K562 (cell line): Measurements from ENCODE around the gene TNPO2. TPM values are rescaled to one million over a fixed set of nuclear protein-coding genes. Genes with fewer than 3 reads are reported as not detected.

Experiments used
- CSDE1 ChIP-seq, 2 experiments: fragments of 450-650 bp; IDR thresholded peaks; 2 replicates each; pipeline ENCODE4 v1.6.1; 2016; ENCODE audit warnings: mild to moderate bottlenecking in 1 of 2
- FOXA3 ChIP-seq, 2 experiments: fragments of 450-650 bp in 1 of 2; sonication (generic) in 1 of 2; formaldehyde crosslinking; IDR thresholded peaks in 1 of 2; conservative IDR thresholded peaks in 1 of 2; 2 replicates each; pipeline versions ENCODE4 v1.4.0 to v1.8.0; 2020 to 2022; ENCODE audit warnings: mild to moderate bottlenecking in 2 of 2, missing genetic modification reagents in 1 of 2
- GABPB1 ChIP-seq: sonication (generic); formaldehyde crosslinking; IDR thresholded peaks from 2 replicates; pipeline ENCODE4 v1.8.0; 2022; ENCODE audit warnings: mild to moderate bottlenecking, missing genetic modification reagents
- KDM4B ChIP-seq, 2 experiments: fragments of 450-650 bp in 1 of 2; sonication (generic) in 1 of 2; IDR thresholded peaks; 2 replicates each; pipeline ENCODE4 v1.6.1; 2016 to 2017; ENCODE audit warnings: borderline replicate concordance in 2 of 2, antibody characterized with exemption in 1 of 2, low read depth in 1 of 2, mild to moderate bottlenecking in 1 of 2
- PHF20 ChIP-seq: fragments of 450-650 bp; IDR thresholded peaks from 2 replicates; pipeline ENCODE4 v1.6.1; 2018; ENCODE audit not compliant: partially characterized antibody
- POLR2A ChIP-seq: fragments of 450-650 bp; conservative IDR thresholded peaks from 2 replicates; pipeline ENCODE4 v1.6.1; 2016
- RHOXF2B ChIP-seq: fragments of 250-450 bp; sonication (Bioruptor Pico); conservative IDR thresholded peaks from 2 replicates; pipeline ENCODE4 v1.5.1; 2021
- SAP30 ChIP-seq: fragments of 200-600 bp; sonication (generic); IDR thresholded peaks from 2 replicates; pipeline ENCODE4 v1.6.1; 2012; ENCODE audit warnings: borderline replicate concordance, low read depth, mild to moderate bottlenecking, moderate library complexity, low read length, control low read depth, inconsistent platforms; ENCODE audit not compliant: insufficient read depth, poor library complexity, severe bottlenecking
- SMAD4 ChIP-seq: fragments of 250-450 bp; sonication (Bioruptor Pico); conservative IDR thresholded peaks from 2 replicates; pipeline ENCODE4 v1.8.0; 2021; ENCODE audit warnings: inconsistent platforms, mild to moderate bottlenecking, moderate library complexity
- ZNF780A ChIP-seq: fragments of 250-450 bp; sonication (Bioruptor Pico); IDR thresholded peaks from 2 replicates; pipeline ENCODE4 v1.5.0; 2021; ENCODE audit warnings: mild to moderate bottlenecking
- polyA plus RNA-seq, 8 experiments: library from polyadenylated mRNA; depleted of rRNA in 4 of 8; stranded (reverse) in 5 of 8; unstranded in 3 of 8; fragments of >200 nt; fragmentation: Nextera tagmentation in 2 of 8; fragmentation: Illumina TruSeq in 1 of 8; extraction: Ambion mirVana in 2 of 8; extraction: Trizol in 1 of 8; gene quantifications; 2 replicates each; pipeline versions ENCODE4 v1.2.1 to v1.2.3, GENCODE V29; 2011 to 2014; ENCODE audit warnings: inconsistent platforms in 1 of 8, missing spikeins in 1 of 8
- total RNA-seq, 7 experiments: library from RNA; depleted of rRNA in 6 of 7; stranded (reverse); fragments of >200 nt in 6 of 7; fragmentation: Illumina TruSeq in 2 of 7; extraction: Trizol in 2 of 7; gene quantifications; 2 replicates each; pipeline versions ENCODE4 v1.2.1 to v1.2.3, GENCODE V29; 2011 to 2021; ENCODE audit warnings: low replicate concordance in 1 of 7
- TF ChIP-seq, protein P1 (sequence below): sonication (generic); formaldehyde crosslinking; IDR thresholded peaks from 2 replicates; pipeline ENCODE4 v1.8.0; 2022; ENCODE audit warnings: mild to moderate bottlenecking, missing genetic modification reagents
- TF ChIP-seq, protein P2 (sequence below): fragments of 450-650 bp; formaldehyde crosslinking; IDR thresholded peaks from 2 replicates; pipeline ENCODE4 v1.4.0; 2020; ENCODE audit warnings: mild to moderate bottlenecking
- TF ChIP-seq, protein P3 (sequence below): sonication (generic); formaldehyde crosslinking; IDR thresholded peaks from 2 replicates; pipeline ENCODE4 v1.8.0; 2023; ENCODE audit warnings: mild to moderate bottlenecking, missing genetic modification reagents
- TF ChIP-seq, protein P4 (sequence below), 3 experiments: fragments of 200-800 bp in 1 of 3; fragments of 250-450 bp in 1 of 3; fragments of 450-650 bp in 1 of 3; sonication (Bioruptor Pico) in 1 of 3; sonication (Bioruptor generic) in 1 of 3; formaldehyde crosslinking in 1 of 3; IDR thresholded peaks; 2 replicates each; pipeline versions ENCODE4 v1.6.1 to v1.8.0; 2016 to 2022; ENCODE audit warnings: mild to moderate bottlenecking in 2 of 3, missing genetic modification characterization in 2 of 3, missing compliant biosample characterization in 1 of 3, moderate library complexity in 1 of 3

The TNPO2 gene
- total and polyA plus RNA-seq, 9 of the 15 experiments (the other 6 are each of a cell fraction or from before 2014, with no cell fraction given), result 6.0 to 126 (median 53.8) TPM

DNA sequence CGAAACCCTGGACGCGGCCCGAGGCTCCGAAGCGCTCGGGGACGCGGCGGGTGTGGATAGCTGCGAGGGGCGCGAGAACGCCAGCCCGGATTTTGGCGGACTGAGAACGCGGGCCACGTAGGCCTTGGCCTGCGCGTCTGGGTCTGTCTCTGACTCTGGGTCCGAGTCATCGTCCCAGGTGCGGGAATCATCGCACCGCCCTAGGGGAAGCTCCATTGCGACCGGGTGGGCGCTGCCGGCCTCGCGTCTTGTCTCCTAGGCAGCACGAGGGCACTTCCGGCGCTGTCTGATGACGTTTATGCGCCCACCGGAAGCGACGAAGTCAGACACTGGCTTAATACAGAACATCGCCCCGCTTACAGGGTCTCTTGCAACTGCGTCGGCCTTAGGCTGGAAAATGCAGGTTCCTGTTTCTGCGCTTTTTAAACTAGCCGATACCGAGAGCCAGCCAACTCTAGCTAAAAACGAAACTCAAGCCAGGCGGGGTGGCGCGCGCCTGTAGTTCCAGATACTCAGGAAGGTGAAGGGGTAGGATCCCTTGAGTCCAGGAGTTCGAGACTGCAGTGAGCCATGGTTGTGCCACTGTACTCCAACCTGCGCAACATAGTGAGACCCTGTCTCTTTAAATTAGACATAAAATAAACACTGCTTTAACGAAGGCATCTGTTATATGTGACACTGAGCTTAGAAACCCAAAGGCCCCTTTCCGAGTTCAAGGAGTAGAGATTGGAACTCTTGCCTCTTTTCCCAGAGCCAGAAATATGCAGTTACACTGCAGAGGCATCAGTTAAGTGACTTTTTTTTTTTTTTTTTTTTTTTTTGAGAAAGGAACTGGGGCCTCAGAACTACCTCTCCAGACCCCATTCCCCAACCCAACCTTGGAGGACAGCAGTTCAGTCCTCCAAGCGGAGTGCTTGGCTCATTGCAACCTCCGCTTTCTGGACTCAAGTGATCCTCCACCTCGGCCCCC is 27.1 kb downstream of the TNPO2 start, which contains the start of gene FBXW9 (continued):
- TF ChIP-seq, protein P1, sequence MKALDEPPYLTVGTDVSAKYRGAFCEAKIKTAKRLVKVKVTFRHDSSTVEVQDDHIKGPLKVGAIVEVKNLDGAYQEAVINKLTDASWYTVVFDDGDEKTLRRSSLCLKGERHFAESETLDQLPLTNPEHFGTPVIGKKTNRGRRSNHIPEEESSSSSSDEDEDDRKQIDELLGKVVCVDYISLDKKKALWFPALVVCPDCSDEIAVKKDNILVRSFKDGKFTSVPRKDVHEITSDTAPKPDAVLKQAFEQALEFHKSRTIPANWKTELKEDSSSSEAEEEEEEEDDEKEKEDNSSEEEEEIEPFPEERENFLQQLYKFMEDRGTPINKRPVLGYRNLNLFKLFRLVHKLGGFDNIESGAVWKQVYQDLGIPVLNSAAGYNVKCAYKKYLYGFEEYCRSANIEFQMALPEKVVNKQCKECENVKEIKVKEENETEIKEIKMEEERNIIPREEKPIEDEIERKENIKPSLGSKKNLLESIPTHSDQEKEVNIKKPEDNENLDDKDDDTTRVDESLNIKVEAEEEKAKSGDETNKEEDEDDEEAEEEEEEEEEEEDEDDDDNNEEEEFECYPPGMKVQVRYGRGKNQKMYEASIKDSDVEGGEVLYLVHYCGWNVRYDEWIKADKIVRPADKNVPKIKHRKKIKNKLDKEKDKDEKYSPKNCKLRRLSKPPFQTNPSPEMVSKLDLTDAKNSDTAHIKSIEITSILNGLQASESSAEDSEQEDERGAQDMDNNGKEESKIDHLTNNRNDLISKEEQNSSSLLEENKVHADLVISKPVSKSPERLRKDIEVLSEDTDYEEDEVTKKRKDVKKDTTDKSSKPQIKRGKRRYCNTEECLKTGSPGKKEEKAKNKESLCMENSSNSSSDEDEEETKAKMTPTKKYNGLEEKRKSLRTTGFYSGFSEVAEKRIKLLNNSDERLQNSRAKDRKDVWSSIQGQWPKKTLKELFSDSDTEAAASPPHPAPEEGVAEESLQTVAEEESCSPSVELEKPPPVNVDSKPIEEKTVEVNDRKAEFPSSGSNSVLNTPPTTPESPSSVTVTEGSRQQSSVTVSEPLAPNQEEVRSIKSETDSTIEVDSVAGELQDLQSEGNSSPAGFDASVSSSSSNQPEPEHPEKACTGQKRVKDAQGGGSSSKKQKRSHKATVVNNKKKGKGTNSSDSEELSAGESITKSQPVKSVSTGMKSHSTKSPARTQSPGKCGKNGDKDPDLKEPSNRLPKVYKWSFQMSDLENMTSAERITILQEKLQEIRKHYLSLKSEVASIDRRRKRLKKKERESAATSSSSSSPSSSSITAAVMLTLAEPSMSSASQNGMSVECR (CRISPR knock-in tag), result peak; percentile 98
- peak; percentile 99 for TF ChIP-seq SAP30
- TF ChIP-seq, protein P2, sequence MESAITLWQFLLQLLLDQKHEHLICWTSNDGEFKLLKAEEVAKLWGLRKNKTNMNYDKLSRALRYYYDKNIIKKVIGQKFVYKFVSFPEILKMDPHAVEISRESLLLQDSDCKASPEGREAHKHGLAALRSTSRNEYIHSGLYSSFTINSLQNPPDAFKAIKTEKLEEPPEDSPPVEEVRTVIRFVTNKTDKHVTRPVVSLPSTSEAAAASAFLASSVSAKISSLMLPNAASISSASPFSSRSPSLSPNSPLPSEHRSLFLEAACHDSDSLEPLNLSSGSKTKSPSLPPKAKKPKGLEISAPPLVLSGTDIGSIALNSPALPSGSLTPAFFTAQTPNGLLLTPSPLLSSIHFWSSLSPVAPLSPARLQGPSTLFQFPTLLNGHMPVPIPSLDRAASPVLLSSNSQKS (CRISPR knock-in tag), result no peak
- TF ChIP-seq ZNF780A (CRISPR knock-in tag), result 0 out of 2 replicates have a peak, but pooled peaks have one; percentile 9
- no peak for TF ChIP-seq SMAD4 (CRISPR knock-in tag)
- TF ChIP-seq FOXA3 (CRISPR knock-in tag; conservative IDR thresholded peaks at IDR 0.05 in 1 of 2, IDR thresholded peaks at IDR 0.05 in 1 of 2), result 0 out of 4 replicates have a peak, but pooled peaks of 1 of the 2 experiments have one; percentile 22
- TF ChIP-seq PHF20, result peak; percentile 95
- TF ChIP-seq POLR2A, result peak; percentile 85
- TF ChIP-seq, protein P3, sequence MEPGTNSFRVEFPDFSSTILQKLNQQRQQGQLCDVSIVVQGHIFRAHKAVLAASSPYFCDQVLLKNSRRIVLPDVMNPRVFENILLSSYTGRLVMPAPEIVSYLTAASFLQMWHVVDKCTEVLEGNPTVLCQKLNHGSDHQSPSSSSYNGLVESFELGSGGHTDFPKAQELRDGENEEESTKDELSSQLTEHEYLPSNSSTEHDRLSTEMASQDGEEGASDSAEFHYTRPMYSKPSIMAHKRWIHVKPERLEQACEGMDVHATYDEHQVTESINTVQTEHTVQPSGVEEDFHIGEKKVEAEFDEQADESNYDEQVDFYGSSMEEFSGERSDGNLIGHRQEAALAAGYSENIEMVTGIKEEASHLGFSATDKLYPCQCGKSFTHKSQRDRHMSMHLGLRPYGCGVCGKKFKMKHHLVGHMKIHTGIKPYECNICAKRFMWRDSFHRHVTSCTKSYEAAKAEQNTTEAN (CRISPR knock-in tag), result no peak
- 0 out of 2 replicates have a peak, but pooled peaks have one; percentile 14 for TF ChIP-seq RHOXF2B (CRISPR knock-in tag)
- peak in 1 of 2 experiments; percentile 37; a peak in 1 of 4 replicates for TF ChIP-seq KDM4B (IDR thresholded peaks at IDR 0.05; ENCODE audit: borderline replicate concordance in 2 of 2, low read depth in 1 of 2)
- TF ChIP-seq, protein P4, sequence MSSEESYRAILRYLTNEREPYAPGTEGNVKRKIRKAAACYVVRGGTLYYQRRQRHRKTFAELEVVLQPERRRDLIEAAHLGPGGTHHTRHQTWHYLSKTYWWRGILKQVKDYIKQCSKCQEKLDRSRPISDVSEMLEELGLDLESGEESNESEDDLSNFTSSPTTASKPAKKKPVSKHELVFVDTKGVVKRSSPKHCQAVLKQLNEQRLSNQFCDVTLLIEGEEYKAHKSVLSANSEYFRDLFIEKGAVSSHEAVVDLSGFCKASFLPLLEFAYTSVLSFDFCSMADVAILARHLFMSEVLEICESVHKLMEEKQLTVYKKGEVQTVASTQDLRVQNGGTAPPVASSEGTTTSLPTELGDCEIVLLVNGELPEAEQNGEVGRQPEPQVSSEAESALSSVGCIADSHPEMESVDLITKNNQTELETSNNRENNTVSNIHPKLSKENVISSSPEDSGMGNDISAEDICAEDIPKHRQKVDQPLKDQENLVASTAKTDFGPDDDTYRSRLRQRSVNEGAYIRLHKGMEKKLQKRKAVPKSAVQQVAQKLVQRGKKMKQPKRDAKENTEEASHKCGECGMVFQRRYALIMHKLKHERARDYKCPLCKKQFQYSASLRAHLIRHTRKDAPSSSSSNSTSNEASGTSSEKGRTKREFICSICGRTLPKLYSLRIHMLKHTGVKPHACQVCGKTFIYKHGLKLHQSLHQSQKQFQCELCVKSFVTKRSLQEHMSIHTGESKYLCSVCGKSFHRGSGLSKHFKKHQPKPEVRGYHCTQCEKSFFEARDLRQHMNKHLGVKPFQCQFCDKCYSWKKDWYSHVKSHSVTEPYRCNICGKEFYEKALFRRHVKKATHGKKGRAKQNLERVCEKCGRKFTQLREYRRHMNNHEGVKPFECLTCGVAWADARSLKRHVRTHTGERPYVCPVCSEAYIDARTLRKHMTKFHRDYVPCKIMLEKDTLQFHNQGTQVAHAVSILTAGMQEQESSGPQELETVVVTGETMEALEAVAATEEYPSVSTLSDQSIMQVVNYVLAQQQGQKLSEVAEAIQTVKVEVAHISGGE (CRISPR knock-in tag; IDR thresholded peaks at IDR 0.05), result peak in 1 of 3 experiments; percentile 62; a peak in 2 of 6 replicates
- TF ChIP-seq GABPB1 (CRISPR knock-in tag), result peak; percentile 98
- peak in 1 of 2 experiments; percentile 75; a peak in 2 of 4 replicates for TF ChIP-seq CSDE1 (IDR thresholded peaks at IDR 0.05)
